Right ventricle myocardium superior (tissue), 1 donor: ENCODE measurements around the gene UBAC2. TPM values are rescaled to one million over a fixed set of nuclear protein-coding genes. Genes with fewer than 3 reads are reported as not detected.

Experiments used
- ATAC-seq: fragments of 200-7000 bp; cut with Tn5 transposase; one replicate; pipeline ENCODE4 v1.9.1; 2020; ENCODE audit warnings: mild to moderate bottlenecking; ENCODE audit not compliant: poor library complexity
- DNase-seq: peaks from one replicate; pipeline ENCODE4 v3.0.0-alpha.2; 2020
- intact Hi-C: fragments of 100-400 bp; cut with DNase I; formaldehyde crosslinking; loops from one replicate; pipeline ENCODE4 v1.11.2; 2022
- total RNA-seq: library from RNA; stranded (reverse); fragmentation: NEBNext Ultra II Directional; extraction: Animal tissue kit (Norgen Biotek cat#: 25700); gene quantifications from one replicate; pipeline ENCODE4 v1.2.1, GENCODE V29; 2021
- donor health status: DM: no; HTN: yes; CAD: no; lungs with severe emphysema.

UBAC2 gene
- total RNA-seq, 1 donor from 2014 or later, result 35.4 TPM

DNA sequence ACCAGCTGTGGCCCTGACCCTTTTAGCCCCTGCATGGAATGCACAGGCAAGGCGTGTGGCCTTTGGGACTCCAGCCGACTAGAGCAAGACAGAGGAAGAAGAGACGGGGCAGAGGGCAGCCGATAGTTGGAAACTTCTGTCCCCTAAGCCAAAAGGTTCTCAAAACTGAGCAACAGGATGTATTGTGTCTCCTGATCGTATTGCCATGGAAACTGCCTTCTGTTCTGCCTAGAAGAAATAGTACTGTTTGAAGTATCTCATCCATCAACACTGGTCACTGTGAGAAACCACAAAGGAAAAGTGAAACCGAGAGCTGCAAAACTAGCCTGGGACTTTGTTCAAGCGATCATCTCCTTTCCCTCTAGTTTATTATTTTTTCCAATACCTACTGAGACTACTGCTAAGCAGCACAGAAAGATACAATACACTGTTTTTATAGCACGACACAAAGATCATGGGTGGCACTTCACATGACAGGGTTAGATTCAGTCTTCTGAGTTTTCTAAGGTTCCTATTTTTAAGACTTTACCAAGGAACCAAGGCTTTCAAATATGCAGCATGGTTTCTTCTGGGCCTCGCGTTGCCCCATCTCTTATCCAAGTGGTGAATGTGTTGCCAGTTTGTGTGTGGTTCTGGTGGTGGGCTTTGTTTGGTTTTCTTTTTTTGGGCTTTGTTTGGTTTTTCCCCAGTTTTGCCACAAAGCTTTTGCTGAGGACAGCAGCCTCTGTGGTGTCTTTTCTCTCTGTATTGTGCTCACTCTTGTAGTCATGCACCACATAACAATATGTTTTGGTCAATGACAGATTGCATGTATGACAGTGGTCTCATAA, 155.8 kb downstream of the UBAC2 start:
- ATAC-seq (peak; percentile 76), DNase-seq (peak; percentile 47)
- intact Hi-C loops, result no loop called here

DNA sequence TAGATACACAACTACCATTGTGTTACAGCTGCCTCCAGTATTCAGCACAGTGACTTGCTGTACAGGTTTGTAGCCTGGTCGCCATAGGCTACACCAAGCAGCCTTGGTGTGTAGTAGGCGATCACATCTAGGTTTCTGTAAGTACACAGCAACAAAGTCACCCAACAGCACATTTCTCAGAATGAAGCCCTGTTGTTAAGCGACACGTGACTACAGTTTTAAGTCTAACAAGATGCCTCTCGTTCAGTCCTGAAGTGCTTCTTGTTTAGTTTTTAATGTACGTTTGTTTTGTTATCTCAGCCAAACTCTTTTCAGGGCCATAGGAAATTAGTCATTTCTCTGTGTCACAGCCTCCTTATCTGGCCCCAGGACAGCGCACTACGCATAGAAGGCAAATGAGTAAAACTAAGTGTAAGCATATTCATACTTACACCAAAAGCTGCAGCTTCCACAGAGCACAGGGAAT, 156.5 kb downstream of the UBAC2 start:
- intact Hi-C loops, result no loop called here
- ATAC-seq (no peak), DNase-seq (no peak)

DNA sequence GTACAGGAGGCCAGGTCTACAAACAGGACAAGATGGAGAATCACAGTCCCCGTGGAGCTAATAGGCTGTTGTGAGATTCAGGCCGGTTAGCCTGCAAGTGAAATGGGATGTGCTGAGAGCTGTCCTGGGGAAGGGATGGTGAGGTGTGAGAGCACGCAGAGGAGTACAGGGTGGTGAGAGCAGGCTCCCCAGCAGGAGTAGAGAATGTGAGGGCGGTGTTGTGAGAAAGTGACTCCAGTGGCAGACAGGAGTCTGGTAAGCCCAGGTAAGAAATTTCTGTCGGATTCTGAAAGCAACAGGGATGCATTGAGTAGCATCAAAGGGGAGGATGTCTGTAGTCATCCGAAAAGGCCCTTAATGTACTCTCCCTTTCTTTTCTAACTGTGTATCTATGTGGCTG, 157.3 kb downstream of the UBAC2 start:
- DNase-seq (no peak), ATAC-seq (no peak)
- intact Hi-C loops, result no loop called here

DNA sequence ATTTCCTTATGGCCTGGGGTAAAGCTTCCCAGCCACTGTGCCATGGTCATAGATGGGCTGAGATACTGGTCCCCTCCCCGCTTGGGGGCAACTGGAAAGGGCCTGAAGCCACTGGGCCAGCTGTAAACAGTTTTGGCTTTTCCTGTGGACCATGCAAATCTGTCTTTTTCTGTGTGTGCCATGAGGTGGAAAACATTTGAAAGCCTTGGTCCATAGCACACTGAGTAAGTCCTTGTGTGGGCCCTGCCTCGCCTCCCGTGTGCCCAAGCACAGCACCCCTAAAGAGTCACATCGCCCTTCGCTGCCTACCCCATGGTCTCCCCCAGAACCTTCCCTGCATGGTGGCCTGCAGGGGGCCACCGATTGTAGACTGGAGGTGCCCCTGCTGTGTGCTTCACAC, 158.9 kb downstream of the UBAC2 start:
- DNase-seq (no peak), ATAC-seq (no peak)
- intact Hi-C loops, result no loop called here

DNA sequence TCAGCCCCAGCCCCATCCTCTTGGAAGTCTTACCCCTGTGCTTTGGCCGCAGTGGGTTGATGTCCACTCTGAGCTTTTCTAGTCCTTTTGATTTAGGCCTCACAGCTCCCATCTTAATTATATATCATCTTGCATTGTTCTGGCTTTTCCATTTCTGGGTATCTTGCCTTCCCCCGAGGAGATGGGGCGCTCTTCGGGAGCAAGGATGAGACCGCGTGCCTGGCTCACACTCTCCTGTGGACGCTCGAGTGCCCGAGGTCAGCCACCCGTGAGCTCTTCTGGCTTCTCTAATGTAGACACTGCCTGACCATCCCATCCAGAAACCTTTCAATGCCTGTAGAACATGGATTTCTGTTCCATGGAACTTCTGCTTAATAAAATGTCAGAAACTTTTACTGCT, 160.0 kb downstream of the UBAC2 start:
- intact Hi-C loops, result no loop called here
- DNase-seq (no peak), ATAC-seq (no peak)

DNA sequence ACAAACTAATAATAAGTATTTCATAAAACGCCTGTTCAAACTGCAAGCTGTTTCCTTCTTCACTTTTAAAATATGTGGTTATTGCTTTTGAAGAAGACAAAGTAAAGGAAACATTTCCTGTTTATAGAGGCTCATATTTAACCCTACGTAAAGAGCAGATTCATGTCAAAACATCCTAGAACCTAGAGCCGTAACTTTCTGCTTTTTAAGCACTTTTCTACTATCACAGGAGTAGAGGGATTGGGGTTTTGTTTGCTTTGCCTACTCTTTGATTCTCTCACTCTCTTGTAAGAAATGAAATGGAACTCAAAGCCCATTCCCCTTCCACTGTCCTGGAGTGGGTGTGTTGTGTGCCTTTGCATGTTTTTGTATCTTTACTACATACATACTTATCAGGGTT, 160.5 kb downstream of the UBAC2 start:
- DNase-seq (no peak), ATAC-seq (no peak)
- intact Hi-C loops, result no loop called here

DNA sequence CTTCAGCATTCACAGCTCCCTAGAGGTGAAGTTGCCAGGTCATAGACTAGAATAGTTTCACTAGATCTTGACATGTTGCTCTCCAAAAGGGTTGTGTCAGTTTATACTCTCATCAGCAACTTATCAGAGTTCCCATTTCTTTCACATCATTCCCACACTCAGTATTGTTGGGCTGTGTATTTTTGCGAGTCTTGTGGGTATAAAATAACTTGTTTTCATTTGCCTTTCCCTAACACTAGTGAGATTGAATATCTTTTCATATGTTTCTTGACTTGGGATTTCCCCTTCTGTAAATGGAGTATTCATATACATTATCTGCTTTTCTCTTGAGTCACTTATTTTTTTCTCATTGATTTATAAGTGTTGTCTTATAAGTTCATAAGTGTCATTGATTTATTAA, 161.7 kb downstream of the UBAC2 start:
- intact Hi-C loops, result no loop called here
- DNase-seq (no peak), ATAC-seq (no peak)

DNA sequence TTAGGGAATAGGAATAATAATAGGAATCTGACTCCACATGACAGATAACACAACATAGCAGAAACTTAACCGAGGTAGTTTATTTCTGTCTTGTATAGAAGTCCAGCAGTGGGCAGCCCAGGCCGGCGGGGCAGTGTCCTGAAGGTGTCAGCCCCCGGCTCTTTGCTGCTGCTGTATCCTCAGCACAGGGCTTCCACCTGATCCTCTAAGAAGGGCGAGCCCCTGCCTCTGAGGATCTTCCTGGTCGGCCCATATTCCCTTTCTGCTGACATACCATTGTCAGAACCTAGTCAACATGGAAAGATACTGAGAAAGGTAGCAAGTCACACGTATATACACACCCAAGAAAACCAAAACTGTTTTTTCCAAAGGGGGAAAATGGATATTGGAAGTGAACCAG, 162.7 kb downstream of the UBAC2 start:
- no peak for DNase-seq
- ATAC-seq, result peak; percentile 20
- intact Hi-C loops, result no loop called here

DNA sequence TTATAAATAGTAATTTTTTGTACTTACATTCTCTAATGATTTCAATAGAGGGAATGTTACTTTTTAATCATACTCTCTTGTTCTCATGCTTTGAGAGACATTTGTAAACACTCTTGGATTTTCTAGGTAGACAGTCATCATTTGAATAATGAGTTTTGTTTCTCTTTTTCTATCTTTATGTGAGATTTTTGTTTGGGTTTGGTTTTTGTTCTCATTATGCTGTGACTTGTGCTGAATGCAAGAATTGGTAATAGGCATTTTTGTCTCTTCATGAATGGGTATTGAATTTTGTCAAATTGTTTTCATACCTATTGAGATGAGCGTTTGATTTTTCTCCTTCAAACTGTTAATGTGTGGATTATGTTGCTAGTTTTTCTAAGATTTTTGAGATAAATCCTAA, 163.3 kb downstream of the UBAC2 start:
- intact Hi-C loops, result no loop called here
- ATAC-seq (no peak), DNase-seq (no peak)

DNA sequence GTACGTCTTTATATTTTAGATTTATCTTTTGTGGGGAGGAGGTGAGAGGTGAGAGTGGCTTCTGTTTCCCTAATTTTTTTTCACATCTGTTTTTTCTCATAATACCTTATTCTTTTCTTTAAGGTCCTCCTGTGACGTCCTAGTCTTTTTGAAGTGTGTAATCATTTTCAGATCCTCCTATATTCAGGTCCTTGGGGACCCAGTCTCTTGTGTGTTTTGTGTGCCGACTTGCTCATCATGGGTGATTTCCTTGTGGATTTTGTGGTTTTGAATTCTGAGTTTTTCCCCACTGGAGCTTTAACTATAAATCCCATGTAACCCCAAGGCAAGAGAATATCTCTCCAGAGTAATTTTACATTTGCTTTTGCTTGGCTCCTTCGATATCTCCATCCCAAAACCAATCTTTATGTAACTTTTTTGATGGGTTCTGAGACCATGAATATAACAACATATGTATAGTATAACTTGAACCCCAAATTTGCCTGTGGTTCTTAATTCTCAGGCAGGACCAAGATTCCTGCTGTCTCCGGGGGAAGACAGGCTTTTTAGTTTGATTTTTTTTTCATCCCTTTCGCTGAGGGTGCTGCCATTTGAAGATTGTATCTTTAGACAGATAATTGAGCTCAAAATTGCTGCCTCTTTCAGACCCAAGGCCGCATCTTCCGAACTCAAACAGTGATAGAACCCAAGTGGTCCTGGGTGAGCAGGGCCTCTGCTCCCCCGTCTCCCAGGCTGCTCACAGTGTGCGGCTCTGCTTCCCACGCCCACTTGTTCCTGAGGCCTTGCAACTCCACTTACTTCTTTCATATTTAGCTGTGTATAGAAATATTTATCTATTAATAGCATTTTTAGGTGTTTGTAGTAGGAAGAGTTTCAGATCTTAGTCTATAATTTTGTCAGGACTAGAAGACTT, 165.7 kb downstream of the UBAC2 start:
- DNase-seq (no peak), ATAC-seq (no peak)
- intact Hi-C loops, result no loop called here

DNA sequence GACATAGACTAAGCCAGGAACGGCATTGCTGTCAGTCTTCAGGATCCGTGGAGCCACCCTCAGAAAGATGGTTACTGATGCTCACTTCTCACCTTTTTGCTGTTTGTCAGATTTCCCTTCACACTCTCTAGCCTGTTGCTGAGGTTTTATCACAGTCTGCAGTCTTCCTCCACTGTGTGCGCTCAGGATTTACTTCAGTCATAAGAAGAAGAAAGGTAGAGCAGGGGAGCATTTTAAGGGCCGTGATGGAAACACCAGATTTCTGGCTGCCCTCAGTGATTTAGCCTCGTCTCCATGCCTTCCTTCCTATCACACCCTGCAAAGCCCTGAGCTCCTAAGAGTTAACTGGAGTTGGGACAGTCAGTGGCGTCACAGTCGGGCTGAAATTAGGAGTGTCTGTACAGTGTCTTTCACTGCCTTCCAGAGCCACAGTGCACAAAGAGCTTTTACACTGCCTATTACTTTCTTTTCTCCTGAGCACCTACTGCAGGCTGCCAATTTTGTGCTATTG, 166.5 kb downstream of the UBAC2 start:
- DNase-seq (no peak), ATAC-seq (peak; percentile 94)
- intact Hi-C loops, result no loop called here

DNA sequence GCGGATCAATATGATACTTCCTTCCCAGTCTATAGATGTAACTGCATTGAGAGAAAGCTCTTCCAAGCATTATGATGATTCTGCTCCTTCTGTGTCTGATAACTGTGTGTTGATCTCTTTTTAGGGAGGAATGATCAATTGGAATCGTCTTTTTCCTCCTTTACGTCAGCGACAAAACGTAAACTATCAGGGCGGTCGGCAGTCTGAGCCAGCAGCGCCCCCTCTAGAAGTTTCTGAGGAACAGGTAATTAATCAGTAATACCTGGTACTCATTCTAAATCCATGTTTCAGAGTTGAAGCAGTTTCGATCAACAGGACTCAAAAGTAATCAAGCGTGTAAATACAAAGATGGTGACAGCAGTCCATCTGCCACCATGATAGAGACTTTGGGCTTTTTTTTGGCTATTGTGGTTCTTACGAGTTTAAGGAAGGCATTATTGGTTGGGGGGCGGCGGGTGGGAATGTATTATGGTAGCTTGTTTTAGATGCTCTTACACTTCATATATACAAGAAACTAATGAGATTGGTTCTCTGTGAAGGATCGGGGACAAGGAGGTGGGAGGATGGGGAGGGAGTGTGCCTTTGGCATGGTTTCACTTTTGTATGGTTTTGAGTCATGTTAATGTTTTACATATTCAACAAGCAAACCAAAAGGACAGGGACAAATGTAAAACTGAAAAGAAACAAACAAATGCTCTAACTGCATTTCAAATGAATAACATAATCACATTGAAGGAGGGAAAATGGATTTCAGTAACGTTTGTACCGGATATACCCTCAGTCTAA, 167.2 kb downstream of the UBAC2 start:
- intact Hi-C loops, result no loop called here
- ATAC-seq (no peak), DNase-seq (no peak)

DNA sequence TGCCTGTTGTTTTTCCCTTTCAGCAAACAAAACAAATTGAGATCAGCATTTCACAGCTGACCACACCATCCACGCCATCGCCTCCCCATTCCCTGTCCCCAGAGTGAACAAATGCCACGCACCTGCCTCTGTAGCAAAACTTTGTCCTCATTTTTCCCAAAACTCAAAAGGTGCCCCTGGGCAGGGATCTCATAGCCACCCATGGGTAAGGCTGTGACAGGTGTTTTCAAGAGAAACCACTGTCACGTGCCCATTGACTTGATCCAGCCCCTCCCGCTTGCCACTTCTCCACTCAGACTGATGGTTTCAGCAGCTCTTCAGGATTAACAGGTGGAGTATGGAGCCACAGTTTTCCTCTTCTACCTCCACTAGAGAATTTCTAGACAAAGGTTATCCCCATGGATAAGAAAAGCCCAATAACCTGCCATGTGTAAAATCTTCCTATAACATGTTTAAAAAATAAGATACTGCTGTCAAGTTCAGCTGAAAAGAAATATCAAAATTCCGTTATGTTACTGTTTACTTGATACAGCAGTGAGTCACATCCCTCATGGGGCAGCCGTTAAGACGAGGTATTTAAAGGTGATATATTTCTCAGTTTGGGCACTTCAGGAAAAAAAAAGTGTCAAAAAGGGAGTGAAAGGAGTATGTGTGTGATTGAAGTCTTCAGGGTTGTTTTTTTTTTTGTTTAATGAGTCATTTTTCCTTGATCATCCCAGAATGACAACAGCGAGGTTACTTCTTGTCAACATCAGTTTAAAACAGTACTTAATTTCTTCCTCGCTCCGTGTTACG, 170.0 kb downstream of the UBAC2 start:
- DNase-seq, result no peak
- intact Hi-C loops, result no loop called here
- no peak for ATAC-seq

DNA sequence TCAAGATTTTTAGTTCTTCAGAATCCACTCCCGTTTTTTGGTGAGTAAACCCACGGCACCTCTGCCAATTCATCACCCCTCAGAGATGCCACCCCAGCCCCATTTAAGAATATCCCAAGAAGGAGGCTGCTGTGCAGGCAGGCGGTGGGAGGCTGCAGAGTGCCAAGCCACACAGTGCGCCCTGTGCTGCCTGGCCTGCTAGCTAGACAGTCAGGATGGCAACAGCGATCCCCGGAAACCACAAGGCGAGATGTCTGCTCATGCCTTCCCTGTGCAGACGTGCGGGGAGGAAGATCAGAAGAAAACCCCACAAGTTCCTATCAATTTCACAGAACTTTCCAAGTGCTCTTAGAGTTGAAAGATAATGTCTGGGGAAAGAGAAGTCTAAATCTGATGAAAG, 171.3 kb downstream of the UBAC2 start:
- no peak for ATAC-seq

DNA sequence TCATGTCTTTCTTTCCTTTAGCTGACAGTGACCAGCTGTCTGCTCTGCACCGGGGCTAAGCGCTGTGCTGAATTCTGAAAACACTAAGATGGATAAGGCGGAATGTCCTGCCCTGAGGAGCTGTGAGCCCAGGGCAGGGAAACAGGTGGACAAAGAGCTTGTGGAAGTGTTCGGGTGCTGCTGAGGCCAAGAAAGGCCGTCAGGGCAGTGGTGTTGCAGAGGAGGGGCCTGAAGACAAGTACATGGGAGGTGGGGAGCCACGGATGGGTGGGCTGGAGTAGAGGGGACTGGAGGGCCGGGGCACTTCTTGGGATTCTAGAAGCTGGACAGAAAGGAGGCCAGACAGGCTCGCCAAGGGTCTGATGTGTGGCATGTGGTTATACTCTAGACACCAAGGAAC, 172.8 kb downstream of the UBAC2 start:
- intact Hi-C loops, result no loop called here
- DNase-seq (no peak), ATAC-seq (no peak)

More for the DNA sequence above, 171.3 kb downstream of the UBAC2 start:
- intact Hi-C loops, result no loop called here
- no peak for DNase-seq

DNA sequence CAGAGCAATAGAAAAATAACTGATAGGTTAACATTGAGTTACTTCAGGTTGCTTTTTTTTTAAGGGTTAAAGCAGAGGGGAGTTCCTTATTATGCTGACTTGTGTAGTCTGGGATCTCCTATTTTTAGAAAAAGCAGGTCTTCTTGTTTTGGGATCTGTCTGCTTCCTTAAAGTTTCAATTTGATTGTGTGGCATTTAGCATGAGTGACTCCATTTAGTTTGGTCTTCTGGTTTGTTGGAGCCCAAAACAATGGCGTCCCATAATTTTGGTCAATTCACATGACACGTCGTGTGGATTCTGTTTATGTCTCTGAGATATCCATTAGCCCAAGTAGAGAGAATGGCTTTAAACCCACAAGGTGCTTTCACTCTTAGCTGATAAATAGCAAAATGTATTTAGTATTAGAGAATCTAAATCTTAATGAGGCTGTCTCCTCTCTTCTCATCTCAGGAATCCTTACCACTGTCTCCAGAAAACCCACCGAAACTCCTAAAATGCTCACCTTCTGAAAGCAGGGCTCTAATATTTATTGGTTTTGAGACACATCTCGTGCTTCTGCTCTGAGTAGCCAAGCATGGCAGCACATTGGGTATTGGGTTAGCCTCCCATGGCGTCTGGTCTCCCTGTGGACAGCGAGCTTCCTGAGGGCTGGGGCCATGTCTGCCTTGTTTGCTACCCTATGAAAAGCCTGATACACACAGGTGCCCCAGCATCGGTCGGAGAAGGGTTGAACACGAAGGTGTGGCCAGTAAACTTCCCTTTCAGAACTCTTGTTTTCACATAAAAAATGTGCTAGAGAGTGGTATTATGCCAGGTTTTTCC, 173.7 kb downstream of the UBAC2 start:
- DNase-seq, result no peak
- intact Hi-C loops, result no loop called here
- ATAC-seq, result no peak

DNA sequence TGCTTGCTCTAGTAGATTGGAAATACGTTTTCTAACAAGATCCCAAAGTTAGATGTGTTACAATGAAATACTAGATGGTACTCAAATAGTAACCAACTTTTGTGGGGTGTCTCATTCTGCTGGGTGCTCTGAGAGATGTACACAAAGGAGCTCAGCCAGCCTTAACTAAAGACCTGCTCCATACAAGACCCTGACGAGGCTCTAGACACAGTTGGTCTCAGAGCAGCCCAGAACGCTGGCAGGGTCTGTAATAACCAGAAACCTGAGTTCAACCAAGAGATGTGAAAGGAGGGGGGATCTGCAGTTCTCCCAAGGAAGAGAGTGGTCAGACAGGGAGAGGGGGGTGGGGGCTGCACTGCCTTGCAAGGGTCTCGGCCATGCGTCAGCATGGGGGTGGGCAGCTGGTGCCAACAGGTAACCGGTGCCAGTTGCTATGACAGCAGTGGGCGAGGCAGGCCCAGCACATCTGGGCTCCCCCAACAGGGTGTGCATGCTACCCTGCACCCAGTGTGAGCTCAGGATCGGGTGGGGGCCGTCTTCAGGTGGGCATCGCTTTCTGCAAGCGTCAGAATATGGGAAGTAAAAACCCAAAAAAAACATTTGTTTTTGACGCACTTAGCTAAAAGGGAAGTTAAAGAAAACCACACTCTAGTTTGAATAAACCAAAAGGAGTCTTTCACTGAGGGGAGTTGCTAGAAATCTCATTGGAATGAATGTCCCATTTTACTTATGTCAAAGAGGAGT, 174.5 kb downstream of the UBAC2 start:
- DNase-seq, result no peak
- ATAC-seq, result no peak
- intact Hi-C loops, result no loop called here
